UCSD-AML1 (cell line): ENCODE data around the gene JAZF1.

Source experiments
- DNase-seq: peaks from one replicate; lab custom pipeline; 2025; ENCODE audit not compliant: unreplicated experiment; lab: John Stamatoyannopoulos, UW

JAZF1 gene

GRCh38 chr7:28108747-28109146, 71.8 kb downstream of the JAZF1 start:
- DNase-seq: no peak

DNA sequence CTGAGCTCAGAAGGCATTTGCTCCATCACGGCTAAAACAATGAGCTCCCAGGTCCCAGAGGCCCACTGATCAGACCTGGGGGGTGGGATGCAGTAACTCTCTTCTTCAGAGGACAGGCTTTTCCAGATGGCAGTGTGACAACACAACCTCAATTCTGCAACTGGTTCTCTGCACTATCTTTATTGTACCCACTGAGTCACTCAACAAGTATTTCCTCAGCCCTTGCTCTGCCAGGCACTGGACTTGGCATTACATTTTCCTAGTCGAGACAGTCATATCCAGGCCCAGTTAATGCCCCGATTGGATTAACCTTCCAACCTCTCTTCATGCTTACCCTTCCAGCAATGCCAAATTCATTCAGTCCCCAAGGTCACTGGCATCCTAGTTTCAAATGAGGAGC, 72.6 kb downstream of the JAZF1 start:
- DNase-seq: no peak

- DNase-seq: no peak
These were observed 74.2 kb downstream of the JAZF1 start for GRCh38 chr7:28106321-28106829.

DNA sequence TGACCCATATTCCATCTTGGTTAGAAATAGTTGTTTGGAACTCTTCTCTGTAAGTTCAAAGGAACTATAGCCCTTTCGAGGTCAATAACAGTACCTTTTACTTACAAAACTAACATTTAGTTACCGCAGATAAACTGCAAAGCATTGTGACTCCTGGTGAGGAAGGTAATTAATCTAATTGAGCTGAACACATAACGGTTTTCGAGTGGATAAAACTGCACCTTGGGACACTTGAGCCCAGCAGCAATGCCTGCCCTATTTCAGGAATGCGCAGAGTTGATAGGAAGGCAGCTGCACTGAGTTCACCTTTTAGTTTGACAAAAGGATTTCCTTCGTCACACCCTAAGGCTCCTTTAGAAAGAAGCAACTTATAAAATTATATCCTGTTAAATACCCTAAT, 75.4 kb downstream of the JAZF1 start:
- DNase-seq: no peak

DNA sequence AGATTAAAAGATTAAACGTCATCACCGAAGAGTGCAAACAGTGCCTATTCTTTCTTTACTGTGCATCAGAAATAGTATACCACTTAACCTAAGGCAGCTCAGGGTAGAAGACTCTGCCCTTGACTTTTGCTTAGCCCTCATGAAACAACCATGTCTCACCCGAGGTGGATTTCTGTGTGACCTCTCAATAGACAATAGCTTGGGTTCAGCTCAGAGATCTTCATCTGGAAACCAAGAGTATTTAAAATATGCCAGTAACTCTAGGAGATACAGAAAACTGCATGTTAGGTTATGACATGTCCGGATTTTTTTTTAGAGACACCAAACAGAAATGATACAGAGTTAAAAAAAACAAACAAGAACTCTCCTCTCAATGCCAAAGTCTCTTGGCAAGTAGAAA, 75.8 kb downstream of the JAZF1 start:
- DNase-seq: no peak

GRCh38 chr7:28104041-28104541, 76.5 kb downstream of the JAZF1 start:
- DNase-seq: no peak

DNA sequence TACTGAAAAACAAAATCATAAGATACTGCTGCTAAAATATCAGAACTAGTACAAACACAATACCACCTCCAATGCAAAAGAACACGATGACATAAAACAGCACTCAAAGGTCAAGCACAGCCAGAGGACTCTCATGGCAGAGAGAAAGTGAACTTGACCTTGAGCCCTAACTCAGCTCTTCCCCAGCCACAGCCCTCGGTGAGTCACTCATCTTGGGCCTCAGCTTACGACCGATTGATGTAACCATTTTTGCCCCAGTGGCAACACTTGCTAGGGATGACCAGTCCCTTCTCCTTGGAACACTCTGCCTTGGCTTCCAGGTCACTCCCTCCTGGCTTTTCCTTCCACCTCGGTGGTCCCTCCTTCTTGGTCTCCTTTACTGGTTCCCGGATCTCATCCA, 77.8 kb downstream of the JAZF1 start:
- no peak for DNase-seq

DNA sequence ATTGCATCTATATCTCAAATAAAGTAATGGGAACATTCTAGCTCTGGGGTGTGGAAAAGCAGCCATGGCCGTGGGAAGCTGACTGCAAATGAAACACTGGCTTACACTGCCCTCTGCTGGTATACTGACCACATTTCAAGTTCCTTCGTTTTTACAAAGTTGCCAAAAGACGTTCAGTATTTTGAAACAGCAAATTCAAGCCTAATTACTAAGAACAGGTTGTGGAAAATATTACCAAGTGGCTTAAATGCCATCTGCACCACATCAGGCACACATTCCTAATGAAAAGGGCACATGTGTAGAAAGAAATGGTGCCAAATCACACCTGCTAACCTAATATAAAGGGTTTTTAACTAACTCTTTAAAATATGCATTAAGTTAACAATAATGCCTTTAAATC, 83.9 kb downstream of the JAZF1 start:
- no peak for DNase-seq

GRCh38 chr7:28095231-28095630, 85.4 kb downstream of the JAZF1 start:
- DNase-seq: no peak

- peak; percentile 13 for DNase-seq
These were observed 86.9 kb downstream of the JAZF1 start for GRCh38 chr7:28093623-28094232.

DNA sequence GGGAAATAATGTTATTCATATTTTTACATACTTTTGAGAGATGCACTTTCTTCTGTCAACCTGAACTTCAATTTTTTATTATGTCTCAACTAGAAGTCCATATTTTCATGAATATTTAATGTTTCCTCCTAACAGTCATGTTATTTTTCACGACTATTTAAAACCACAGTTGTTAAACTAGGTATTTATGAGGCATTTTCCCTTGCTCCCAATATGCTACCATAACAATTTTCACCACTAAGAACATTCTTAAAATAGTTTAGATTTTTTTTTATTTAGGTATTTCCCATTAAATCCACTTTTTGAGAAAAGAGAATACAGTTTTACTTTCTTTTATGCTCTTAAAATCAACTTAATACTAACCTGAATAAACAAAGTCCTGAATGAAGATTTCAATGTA, 89.4 kb downstream of the JAZF1 start:
- no peak for DNase-seq

- DNase-seq: no peak
These were observed 91.5 kb downstream of the JAZF1 start for GRCh38 chr7:28088901-28089714.

- no peak for DNase-seq
These were observed 92.6 kb downstream of the JAZF1 start for GRCh38 chr7:28088032-28088431.

DNA sequence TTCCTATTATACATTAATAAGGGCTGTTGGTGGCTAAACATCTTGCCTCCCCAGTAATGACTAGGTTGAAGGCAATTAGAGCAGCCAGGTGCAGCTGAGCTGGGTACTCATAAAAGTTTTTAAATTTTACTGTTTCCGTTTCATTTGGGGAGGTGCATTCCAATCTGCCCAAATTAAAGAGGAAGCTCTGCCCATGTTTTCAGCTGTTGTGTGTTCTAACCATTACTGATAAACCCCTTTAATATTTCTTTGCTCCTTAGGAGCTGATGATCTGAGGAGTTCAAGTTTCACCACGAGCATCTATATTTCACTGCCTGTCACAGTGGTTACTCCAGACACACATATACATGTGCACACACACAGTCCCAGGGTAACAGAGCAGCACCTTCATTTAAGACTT, 94.4 kb downstream of the JAZF1 start:
- no peak for DNase-seq

DNA sequence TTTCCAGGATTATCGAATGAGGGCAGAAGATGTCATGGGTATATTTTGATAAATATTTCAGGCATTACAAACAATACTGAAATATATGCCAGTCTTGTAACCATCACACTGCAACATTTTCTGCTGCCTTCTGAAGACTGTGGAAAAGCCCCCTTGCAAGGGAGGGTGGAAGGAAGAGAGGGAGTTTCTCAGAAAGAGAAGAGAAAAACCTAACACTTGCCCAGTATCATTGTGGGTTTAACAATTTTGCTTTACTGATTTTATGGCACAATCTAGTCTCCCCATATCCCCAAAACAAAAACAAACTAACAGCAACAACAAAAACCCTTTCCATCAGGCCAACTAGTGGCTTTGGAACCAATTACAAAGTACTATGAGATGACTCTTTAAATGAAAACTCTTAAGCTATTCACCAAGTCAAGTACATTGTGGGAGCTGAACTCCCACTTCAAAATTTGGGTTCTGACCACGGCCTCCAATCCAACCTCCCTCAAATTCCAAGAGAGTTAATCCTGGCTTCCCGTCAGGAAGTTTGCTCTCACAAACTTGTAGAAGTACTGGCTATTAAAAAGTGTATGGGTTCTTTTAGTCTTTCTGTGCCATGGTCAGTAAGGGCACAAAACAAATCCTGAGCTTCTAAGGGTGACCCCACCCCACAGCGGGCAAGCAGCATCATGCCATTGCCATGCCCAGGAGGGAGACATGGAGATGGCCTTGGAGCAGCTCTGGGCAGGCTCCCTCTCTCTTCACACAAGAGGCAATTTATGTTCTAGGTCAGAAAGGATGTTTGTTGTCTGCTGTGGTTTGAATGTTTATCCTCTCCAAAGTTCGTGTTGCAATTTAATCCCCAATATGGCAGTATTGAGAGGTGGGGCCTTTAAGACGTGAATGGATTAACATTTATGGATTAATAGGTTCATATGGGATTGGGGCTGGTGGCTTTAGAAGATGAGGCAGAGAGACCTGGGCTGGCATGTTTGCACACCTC, 96.3 kb downstream of the JAZF1 start:
- no peak for DNase-seq

DNA sequence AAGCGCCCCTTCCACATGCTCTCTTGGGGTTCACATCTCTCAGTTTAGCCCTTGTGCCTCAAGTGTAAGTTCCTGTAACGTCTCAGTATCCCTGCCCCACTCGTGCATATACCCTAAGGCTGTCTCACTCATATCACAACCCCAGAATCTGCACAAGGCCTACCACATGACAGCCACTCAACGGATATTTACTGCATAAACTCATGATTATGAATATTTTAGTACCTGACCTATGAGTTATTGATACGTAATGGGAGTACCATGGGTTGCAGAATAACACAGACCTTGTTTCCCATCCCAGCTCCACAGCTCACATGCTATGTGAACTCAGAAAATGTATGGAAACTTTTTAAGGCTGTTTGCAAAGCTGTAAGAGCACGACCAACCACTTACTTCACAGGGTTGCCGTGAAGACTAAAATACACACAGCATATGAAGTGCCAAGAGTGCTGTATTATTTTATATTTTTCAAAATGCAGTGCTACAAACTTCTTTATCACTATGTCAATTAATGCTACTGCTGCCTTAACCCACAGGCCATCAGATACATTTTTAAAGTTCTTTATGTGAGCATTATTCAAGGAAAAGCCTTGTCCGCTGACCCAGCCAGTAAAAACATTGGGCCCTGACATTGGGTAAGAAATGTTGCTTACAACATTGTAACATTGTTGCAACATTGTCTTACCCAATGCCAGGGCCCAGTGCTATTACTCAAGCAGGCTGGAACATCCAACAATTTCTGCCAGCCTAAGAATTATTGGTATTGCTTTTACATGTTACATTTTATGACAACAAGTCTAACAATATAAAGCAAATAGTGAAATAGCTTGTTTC, 97.2 kb downstream of the JAZF1 start:
- no peak for DNase-seq

DNA sequence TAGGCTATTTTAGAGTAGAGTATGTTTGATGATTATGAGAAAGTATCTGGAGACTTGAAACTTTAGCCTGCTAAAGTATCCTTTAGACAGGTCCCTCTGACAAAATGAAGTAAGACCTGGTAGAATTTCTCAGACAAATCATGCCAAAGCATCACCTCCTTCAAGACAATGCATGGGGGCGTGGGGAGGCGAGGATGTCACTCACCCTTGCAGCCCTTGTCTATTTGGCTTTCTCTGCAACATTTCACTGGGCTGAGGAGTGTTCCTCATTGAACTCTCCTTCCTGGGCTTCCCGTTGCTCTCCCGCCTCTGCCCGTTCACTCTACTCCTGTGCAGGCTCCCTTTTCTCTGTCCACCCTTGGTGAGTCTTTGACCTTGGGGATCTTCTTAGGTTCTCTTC, 98.5 kb downstream of the JAZF1 start:
- no peak for DNase-seq

DNA sequence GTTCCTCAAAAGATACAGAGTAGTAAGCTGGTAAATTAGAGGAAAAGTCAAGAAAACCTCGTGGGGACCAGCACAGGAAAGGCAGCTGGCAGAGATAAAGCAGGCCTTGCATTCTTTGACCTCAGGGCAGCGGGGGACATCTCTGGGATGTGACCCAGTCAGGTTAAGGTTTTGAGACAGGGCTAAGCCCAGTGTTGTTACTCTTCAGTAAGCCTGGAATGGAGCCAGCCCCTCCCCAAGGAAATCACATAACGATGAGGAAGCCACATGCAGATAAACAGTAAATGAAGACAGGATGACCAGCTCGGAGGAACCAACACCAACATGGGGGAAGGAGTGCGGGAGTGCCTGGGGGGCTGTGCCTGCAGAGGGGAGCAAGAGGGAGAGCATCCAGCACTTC, 99.6 kb downstream of the JAZF1 start:
- DNase-seq: no peak

DNA sequence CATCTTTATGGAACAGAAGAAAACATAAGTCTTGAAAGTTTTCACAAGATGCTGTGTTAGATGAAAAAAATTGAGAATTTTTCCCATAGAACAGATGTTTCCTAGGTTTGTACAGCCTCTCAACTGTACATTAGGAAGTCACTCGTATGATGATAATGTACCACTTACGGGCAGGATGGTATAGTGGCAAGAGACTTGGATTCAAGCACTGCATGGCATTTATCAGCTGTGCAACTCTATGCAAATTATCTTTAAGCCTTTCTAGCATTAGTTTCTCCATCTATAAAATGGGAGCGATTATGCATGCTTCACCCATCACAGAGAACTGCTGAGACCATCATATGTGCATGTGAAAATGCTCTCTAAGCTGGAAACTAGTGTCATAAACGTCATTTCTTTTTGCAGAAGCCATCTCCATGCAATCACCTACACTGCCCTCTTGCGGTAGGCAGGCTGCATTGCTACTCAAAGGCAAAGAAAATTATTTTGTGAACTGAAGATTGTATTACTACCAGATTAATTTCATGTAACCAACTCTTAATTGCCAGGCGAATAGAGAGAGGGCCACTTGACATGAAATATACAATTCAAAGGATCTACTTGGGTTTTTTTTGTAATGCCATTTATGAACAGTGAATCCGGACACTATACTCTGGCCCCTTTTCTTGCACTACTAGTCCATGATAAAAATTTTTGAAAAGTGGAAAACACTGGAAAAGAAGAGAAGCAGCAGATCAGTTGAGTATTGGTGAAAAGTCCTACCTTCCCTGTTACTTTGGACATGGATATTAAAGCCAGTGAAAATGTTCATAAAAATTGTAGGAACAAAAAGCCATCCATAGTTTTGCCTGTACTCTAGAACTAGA, 102.3 kb downstream of the JAZF1 start:
- DNase-seq: no peak
